GM12878 (cell line): Measurements from ENCODE around the gene ITPKB. TPM values are rescaled to one million over a fixed set of nuclear protein-coding genes. Genes with fewer than 3 reads are reported as not detected.

Source experiments
- HDGF ChIP-seq: fragments of 450-650 bp; IDR thresholded peaks from 2 replicates; pipeline ENCODE4 v1.6.1; 2016; ENCODE audit warnings: antibody characterized with exemption
- IRF4 ChIP-seq: IDR thresholded peaks from 2 replicates; pipeline ENCODE4 v1.6.1; 2011; ENCODE audit warnings: low read depth, low read length
- MLLT1 ChIP-seq: fragments of 450-650 bp; IDR thresholded peaks from 2 replicates; pipeline ENCODE4 v1.6.1; 2016; ENCODE audit warnings: mild to moderate bottlenecking
- POLR2A ChIP-seq: IDR thresholded peaks from 2 replicates; pipeline ENCODE4 v1.6.1; 2011; ENCODE audit warnings: low read depth, mild to moderate bottlenecking, low read length
- ZNF207 ChIP-seq: fragments of 450-650 bp; IDR thresholded peaks from 2 replicates; pipeline ENCODE4 v1.6.1; 2014; ENCODE audit warnings: antibody characterized with exemption, mild to moderate bottlenecking, borderline replicate concordance
- polyA plus RNA-seq, 11 experiments: library from polyadenylated mRNA; depleted of rRNA in 4 of 11; unstranded in 6 of 11; stranded (reverse) in 5 of 11; fragments of >200 nt; fragmentation: Nextera tagmentation in 4 of 11; fragmentation: Illumina TruSeq in 1 of 11; extraction: Ambion mirVana in 4 of 11; extraction: Trizol in 1 of 11; gene quantifications; 1 replicate in 1 of 11; 2 replicates in 10 of 11; pipeline versions ENCODE4 v1.2.1 to v1.2.3, GENCODE V29; 2011 to 2016; ENCODE audit warnings: inconsistent platforms in 2 of 11, missing spikeins in 2 of 11, low read depth in 1 of 11
- total RNA-seq, 4 experiments: library from RNA; depleted of rRNA in 3 of 4; stranded (reverse); fragments of >200 nt in 3 of 4; fragmentation: Illumina TruSeq in 1 of 4; extraction: Trizol in 1 of 4; gene quantifications; 2 replicates each; pipeline versions ENCODE4 v1.2.1 to v1.2.3, GENCODE V29; 2013 to 2021
- TF ChIP-seq, protein P1 (sequence below): fragments of 450-650 bp; formaldehyde crosslinking; IDR thresholded peaks from 2 replicates; pipeline ENCODE4 v1.4.0; 2020; ENCODE audit warnings: mild to moderate bottlenecking, moderate library complexity
- TF ChIP-seq, protein P2 (sequence below): IDR thresholded peaks from 2 replicates; pipeline ENCODE4 v1.6.1; 2011; ENCODE audit warnings: borderline replicate concordance, low read depth, mild to moderate bottlenecking, moderate library complexity, mixed read lengths, low read length; ENCODE audit not compliant: insufficient read depth; ENCODE audit errors: extremely low read length
- TF ChIP-seq, protein P3 (sequence below): fragments of 450-650 bp; IDR thresholded peaks from 2 replicates; pipeline ENCODE4 v1.6.1; 2017; ENCODE audit warnings: mild to moderate bottlenecking, low read depth, inconsistent platforms; ENCODE audit not compliant: poor library complexity, severe bottlenecking

ITPKB gene
- total and polyA plus RNA-seq, 10 of the 15 experiments (the other 5 are each of a cell fraction or from before 2014, with no cell fraction given): 1.3 to 38.7 (median 12.9) TPM

- TF ChIP-seq, protein P1, sequence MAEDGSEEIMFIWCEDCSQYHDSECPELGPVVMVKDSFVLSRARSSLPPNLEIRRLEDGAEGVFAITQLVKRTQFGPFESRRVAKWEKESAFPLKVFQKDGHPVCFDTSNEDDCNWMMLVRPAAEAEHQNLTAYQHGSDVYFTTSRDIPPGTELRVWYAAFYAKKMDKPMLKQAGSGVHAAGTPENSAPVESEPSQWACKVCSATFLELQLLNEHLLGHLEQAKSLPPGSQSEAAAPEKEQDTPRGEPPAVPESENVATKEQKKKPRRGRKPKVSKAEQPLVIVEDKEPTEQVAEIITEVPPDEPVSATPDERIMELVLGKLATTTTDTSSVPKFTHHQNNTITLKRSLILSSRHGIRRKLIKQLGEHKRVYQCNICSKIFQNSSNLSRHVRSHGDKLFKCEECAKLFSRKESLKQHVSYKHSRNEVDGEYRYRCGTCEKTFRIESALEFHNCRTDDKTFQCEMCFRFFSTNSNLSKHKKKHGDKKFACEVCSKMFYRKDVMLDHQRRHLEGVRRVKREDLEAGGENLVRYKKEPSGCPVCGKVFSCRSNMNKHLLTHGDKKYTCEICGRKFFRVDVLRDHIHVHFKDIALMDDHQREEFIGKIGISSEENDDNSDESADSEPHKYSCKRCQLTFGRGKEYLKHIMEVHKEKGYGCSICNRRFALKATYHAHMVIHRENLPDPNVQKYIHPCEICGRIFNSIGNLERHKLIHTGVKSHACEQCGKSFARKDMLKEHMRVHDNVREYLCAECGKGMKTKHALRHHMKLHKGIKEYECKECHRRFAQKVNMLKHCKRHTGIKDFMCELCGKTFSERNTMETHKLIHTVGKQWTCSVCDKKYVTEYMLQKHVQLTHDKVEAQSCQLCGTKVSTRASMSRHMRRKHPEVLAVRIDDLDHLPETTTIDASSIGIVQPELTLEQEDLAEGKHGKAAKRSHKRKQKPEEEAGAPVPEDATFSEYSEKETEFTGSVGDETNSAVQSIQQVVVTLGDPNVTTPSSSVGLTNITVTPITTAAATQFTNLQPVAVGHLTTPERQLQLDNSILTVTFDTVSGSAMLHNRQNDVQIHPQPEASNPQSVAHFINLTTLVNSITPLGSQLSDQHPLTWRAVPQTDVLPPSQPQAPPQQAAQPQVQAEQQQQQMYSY (CRISPR knock-in tag): no peak
- no peak for TF ChIP-seq IRF4
- peak; percentile 28; the same call in 1 of the 2 replicates for TF ChIP-seq POLR2A
- TF ChIP-seq HDGF: no peak
- TF ChIP-seq MLLT1: no peak
- TF ChIP-seq, protein P2, sequence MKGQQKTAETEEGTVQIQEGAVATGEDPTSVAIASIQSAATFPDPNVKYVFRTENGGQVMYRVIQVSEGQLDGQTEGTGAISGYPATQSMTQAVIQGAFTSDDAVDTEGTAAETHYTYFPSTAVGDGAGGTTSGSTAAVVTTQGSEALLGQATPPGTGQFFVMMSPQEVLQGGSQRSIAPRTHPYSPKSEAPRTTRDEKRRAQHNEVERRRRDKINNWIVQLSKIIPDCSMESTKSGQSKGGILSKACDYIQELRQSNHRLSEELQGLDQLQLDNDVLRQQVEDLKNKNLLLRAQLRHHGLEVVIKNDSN: no peak
- TF ChIP-seq, protein P3, sequence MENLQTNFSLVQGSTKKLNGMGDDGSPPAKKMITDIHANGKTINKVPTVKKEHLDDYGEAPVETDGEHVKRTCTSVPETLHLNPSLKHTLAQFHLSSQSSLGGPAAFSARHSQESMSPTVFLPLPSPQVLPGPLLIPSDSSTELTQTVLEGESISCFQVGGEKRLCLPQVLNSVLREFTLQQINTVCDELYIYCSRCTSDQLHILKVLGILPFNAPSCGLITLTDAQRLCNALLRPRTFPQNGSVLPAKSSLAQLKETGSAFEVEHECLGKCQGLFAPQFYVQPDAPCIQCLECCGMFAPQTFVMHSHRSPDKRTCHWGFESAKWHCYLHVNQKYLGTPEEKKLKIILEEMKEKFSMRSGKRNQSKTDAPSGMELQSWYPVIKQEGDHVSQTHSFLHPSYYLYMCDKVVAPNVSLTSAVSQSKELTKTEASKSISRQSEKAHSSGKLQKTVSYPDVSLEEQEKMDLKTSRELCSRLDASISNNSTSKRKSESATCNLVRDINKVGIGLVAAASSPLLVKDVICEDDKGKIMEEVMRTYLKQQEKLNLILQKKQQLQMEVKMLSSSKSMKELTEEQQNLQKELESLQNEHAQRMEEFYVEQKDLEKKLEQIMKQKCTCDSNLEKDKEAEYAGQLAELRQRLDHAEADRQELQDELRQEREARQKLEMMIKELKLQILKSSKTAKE: no peak
- no peak for TF ChIP-seq ZNF207
Measured at GRCh38 chr1:226738421-226738994, 574 bp downstream of the ITPKB start (continued).
